Ovary (tissue), 9 donors: ENCODE measurements around the gene ANXA10. TPM values are rescaled to one million over a fixed set of nuclear protein-coding genes. Genes with fewer than 3 reads are reported as not detected.

Experiments used
- DNase-seq, 5 donors: peaks; one replicate each; pipeline ENCODE4 v3.0.0-alpha.2; 2019 to 2020
- H3K27ac ChIP-seq, 2 donors: fragments of 200-600 bp; one replicate each; pipeline versions ENCODE4 v1.5.1 to v1.8.0; 2019 to 2022
- H3K27me3 ChIP-seq: fragments of 200-600 bp; one replicate; pipeline ENCODE4 v1.8.0; 2022
- H3K36me3 ChIP-seq: fragments of 200-600 bp; sonication (generic); one replicate; pipeline ENCODE4 v1.5.1; 2019
- H3K4me1 ChIP-seq: one replicate; pipeline ENCODE4 v1.8.1; 2013; ENCODE audit warnings: mild to moderate bottlenecking, moderate library complexity; ENCODE audit not compliant: insufficient read depth
- H3K4me3 ChIP-seq: fragments of 200-600 bp; sonication (generic); one replicate; pipeline ENCODE4 v1.5.1; 2017
- H3K9me3 ChIP-seq, 2 donors: fragments of 200-600 bp in 1 of 2; sonication (generic) in 1 of 2; one replicate each; pipeline versions ENCODE4 v1.5.1 to v1.8.1; 2013 to 2019; ENCODE audit warnings: mild to moderate bottlenecking in 1 of 2, moderate library complexity in 1 of 2
- CTCF ChIP-seq, 3 donors: fragments of 450-650 bp in 2 of 3; fragments of 200-600 bp in 1 of 3; IDR thresholded peaks; one replicate each; pipeline versions ENCODE4 v1.5.1 to v1.8.0; 2016 to 2022; ENCODE audit warnings: antibody characterized with exemption in 3 of 3, mild to moderate bottlenecking in 1 of 3
- EP300 ChIP-seq: sonication (generic); formaldehyde crosslinking; IDR thresholded peaks from one replicate; pipeline ENCODE4 v1.6.1; 2017; ENCODE audit warnings: antibody characterized with exemption
- POLR2A ChIP-seq: fragments of 450-650 bp; IDR thresholded peaks from one replicate; pipeline ENCODE4 v1.6.1; 2017; ENCODE audit warnings: antibody characterized with exemption, mild to moderate bottlenecking, moderate library complexity
- WGBS, 3 donors: extraction: QIAGEN DNeasy Blood & Tissue Kit in 1 of 3; methylation state at CpG; one replicate each; pipeline versions ENCODE4 v1.1.5 to v1.1.7; 2013 to 2017; 5-methylcytosine and 5-hydroxymethylcytosine counted together
- intact Hi-C, 4 donors: fragments of 100-400 bp; cut with DNase I; formaldehyde crosslinking; loops; one replicate each; pipeline versions ENCODE4 v1.11.0 to v1.15.1; 2022 to 2023
- polyA plus RNA-seq, 2 donors: library from polyadenylated mRNA; stranded (reverse); fragments of 200-250 nt in 1 of 2; fragments of 350-450 nt in 1 of 2; fragmentation: Illumina TruSeq in 1 of 2; extraction: RNeasy Lipid Tissue Mini Kit (QIAGEN cat#74804) in 1 of 2; gene quantifications; one replicate each; pipeline ENCODE4 v1.2.3, GENCODE V29; 2013 to 2014
- total RNA-seq, 7 donors: library from RNA; depleted of rRNA in 2 of 7; stranded (reverse); fragments of >200 nt in 2 of 7; fragmentation: NEBNext Ultra II Directional in 3 of 7; extraction: Animal tissue kit (Norgen Biotek cat#: 25700) in 3 of 7; gene quantifications; one replicate each; pipeline versions ENCODE4 v1.1.0 to v1.2.4, GENCODE V29; 2016 to 2023
- donor health status: DM: no; HTN: no; CAD: no; lungs with moderate emphysema.
- donor health status: DM: no; HTN: no; CAD: no.
- donor health status: Bipolar disorder and iron deficiency.
- donor health status: DM: yes; HTN: yes; CAD: no.
- donor health status: DM: no; HTN: no; CAD: no.
- donor health status: DM: yes; HTN: yes; CAD: no.

The ANXA10 gene
- total and polyA plus RNA-seq, 9 donors = 0.08 to 0.47 (median 0.28) TPM; not detected in 6

- intact Hi-C loops = no loop called here
- TF ChIP-seq EP300 (no peak), POLR2A (no peak), CTCF (IDR thresholded peaks at IDR 0.05) (no peak)
- Histone ChIP-seq H3K36me3 (no peaks in the 10 kb centered on the region), H3K9me3 (no peaks in the 10 kb centered on the region), H3K27me3 (no peaks in the 10 kb centered on the region), H3K27ac (no peak overlapping the region), H3K4me1 (no peaks in the 10 kb centered on the region), H3K4me3 (no peak overlapping the region)
- DNase-seq = no peak
Measured at GRCh38 chr4:168162604-168163003, 70.3 kb downstream of the ANXA10 start.

DNA sequence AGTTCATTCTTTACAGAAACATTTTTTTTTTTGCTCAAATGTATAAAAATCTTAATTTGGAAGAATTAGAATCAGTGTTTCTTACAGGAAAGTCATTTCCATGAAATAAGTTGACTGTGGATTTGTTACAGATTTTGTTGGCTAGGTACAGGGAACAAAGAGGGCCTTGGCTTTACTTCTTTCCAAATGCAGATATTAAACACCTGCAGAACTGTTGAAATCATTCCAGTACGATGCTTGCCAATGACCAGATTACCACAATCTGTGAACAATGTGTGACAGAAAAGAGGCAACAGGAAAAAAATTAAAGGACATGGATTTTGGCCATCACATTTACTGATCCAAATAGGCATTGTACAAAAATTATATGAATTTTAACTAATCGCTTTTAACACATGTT is 70.8 kb downstream of the ANXA10 start:
- TF ChIP-seq POLR2A (no peak), EP300 (no peak), CTCF (IDR thresholded peaks at IDR 0.05) (no peak)
- no peak overlapping the region for H3K4me3 ChIP-seq
- WGBS, 3 donors = 53 to 74% (median 72%) methylated on average over 2 of the region's 2 CpGs
- no peaks in the 10 kb centered on the region for H3K27me3 ChIP-seq
- no peaks in the 10 kb centered on the region for H3K4me1 ChIP-seq
- no peak overlapping the region for H3K27ac ChIP-seq
- DNase-seq = no peak
- H3K36me3 ChIP-seq = no peaks in the 10 kb centered on the region
- H3K9me3 ChIP-seq = no peaks in the 10 kb centered on the region
- intact Hi-C loops = no loop called here

GRCh38 chr4:168164045-168164444 is 71.7 kb downstream of the ANXA10 start:
- Histone ChIP-seq H3K27ac (no peak overlapping the region), H3K4me1 (no peaks in the 10 kb centered on the region), H3K27me3 (no peaks in the 10 kb centered on the region), H3K36me3 (no peaks in the 10 kb centered on the region), H3K4me3 (no peak overlapping the region), H3K9me3 (no peaks in the 10 kb centered on the region)
- DNase-seq = no peak
- intact Hi-C loops = no loop called here
- WGBS, 3 donors = 78 to 93% (median 81%) methylated on average over 3 of the region's 3 CpGs
- TF ChIP-seq POLR2A = no peak
- TF ChIP-seq CTCF (IDR thresholded peaks at IDR 0.05) = no peak
- TF ChIP-seq EP300 = no peak

DNA sequence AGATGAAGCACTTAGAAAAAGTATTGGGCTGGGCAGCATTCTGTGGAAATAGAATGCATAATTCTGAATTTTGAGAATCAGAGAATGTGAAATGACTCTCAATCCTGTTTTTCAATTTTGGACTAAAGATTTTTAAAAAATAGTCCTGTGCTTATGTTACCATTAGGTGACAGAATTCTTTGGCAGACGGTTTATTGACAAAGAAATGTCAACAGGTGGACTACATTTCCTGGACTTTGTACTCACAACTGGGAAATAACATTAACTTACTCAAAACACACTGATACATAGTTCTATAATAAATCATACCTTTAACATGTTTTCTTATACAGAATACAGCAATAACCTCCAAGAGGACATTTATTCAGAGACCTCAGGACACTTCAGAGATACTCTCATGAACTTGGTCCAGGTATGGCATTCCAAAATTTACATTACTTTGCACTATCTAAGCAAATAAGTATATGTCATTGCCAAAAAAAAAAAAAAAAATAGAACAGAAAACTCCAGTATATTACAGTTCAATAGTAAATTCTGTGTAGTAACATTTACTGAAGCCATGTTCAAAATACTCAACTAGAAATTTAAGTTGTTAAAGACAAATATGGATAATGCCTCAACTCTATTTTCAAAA is 72.7 kb downstream of the ANXA10 start:
- Histone ChIP-seq H3K4me3 (no peak overlapping the region), H3K9me3 (no peaks in the 10 kb centered on the region), H3K4me1 (no peaks in the 10 kb centered on the region), H3K27ac (no peak overlapping the region), H3K36me3 (no peaks in the 10 kb centered on the region), H3K27me3 (no peaks in the 10 kb centered on the region)
- 15 to 33% (median 17%) methylated on average over 1 of the region's 1 CpG for WGBS, 3 donors
- no peak for DNase-seq
- intact Hi-C loops = no loop called here
- TF ChIP-seq POLR2A (no peak), CTCF (IDR thresholded peaks at IDR 0.05) (no peak), EP300 (no peak)
